ENCODE measurements around the gene ACVR1. TPM values are rescaled to one million over a fixed set of nuclear protein-coding genes. Genes with fewer than 3 reads are reported as not detected.

Gene ACVR1
- total and polyA plus RNA-seq, 2 experiments from 2014 or later: 8.9 to 21.5 TPM

- Histone ChIP-seq H2AFZ (no peak overlapping the region), H3K36me3 (ENCODE audit: insufficient read depth) (no peaks in the 10 kb centered on the region), H3K9me2 (ENCODE audit: insufficient read depth) (no peaks in the 10 kb centered on the region), H3K4me2 (no peak overlapping the region), H3K4me3 (no peak overlapping the region), H3K79me2 (replicated peaks; ENCODE audit: insufficient read depth) (no peaks in the 10 kb centered on the region; the same call in 1 of the 2 replicates), H3K27me3 (ENCODE audit: insufficient read depth) (no peaks in the 10 kb centered on the region), H3K27ac (ENCODE audit: low read depth) (no peak overlapping the region), H3K4me1 (ENCODE audit: insufficient read depth) (peaks cover 21% of the 10 kb centered on the region), H3F3A (replicated peaks; ENCODE audit: low read depth) (no peaks in the 10 kb centered on the region), H4K20me1 (replicated peaks; ENCODE audit: insufficient read depth) (no peaks in the 10 kb centered on the region)
- H3K4me1 Mint-ChIP-seq: peaks cover 31% of the 10 kb centered on the region
- ATAC-seq (no peak), DNase-seq (ENCODE audit: low spot score) (no peak)
- H3K9me3 Mint-ChIP-seq: no peaks in the 10 kb centered on the region
- H3K4me3 Mint-ChIP-seq: no peak overlapping the region
- H3K27ac Mint-ChIP-seq: no peak overlapping the region
- H3K36me3 Mint-ChIP-seq (ENCODE audit: low read depth): peaks cover 15% of the 10 kb centered on the region; the same call in 2 of the 3 replicates
- H3K27me3 Mint-ChIP-seq (ENCODE audit: insufficient read depth, low read depth, poor library complexity): peaks cover 2% of the 10 kb centered on the region
- TF ChIP-seq STAT1 (IDR thresholded peaks at IDR 0.05; ENCODE audit: unreplicated experiment) (no peak), JUNB (IDR thresholded peaks at IDR 0.05; ENCODE audit: unreplicated experiment) (no peak), ZNF462 (CRISPR knock-in tag; IDR thresholded peaks at IDR 0.05) (no peak), POLR2AphosphoS5 (IDR thresholded peaks at IDR 0.05; ENCODE audit: low read depth) (no peak), CTCF (conservative IDR thresholded peaks at IDR 0.05; ENCODE audit: low read depth in 2 of 2) (no peak), NANOG (IDR thresholded peaks at IDR 0.05; ENCODE audit: borderline replicate concordance) (no peak), ZNF114 (CRISPR knock-in tag; IDR thresholded peaks at IDR 0.05) (no peak), CREB1 (CRISPR knock-in tag; IDR thresholded peaks at IDR 0.05; ENCODE audit: low read depth) (no peak), EZH2 (IDR thresholded peaks at IDR 0.05; ENCODE audit: low read depth, unreplicated experiment) (no peak), EZH2phosphoT487 (IDR thresholded peaks at IDR 0.05; ENCODE audit: unreplicated experiment) (no peak), ZNF331 (CRISPR knock-in tag; IDR thresholded peaks at IDR 0.05; ENCODE audit: low read depth) (no peak), ETS1 (IDR thresholded peaks at IDR 0.05) (no peak)
- TF ChIP-seq, protein P1, sequence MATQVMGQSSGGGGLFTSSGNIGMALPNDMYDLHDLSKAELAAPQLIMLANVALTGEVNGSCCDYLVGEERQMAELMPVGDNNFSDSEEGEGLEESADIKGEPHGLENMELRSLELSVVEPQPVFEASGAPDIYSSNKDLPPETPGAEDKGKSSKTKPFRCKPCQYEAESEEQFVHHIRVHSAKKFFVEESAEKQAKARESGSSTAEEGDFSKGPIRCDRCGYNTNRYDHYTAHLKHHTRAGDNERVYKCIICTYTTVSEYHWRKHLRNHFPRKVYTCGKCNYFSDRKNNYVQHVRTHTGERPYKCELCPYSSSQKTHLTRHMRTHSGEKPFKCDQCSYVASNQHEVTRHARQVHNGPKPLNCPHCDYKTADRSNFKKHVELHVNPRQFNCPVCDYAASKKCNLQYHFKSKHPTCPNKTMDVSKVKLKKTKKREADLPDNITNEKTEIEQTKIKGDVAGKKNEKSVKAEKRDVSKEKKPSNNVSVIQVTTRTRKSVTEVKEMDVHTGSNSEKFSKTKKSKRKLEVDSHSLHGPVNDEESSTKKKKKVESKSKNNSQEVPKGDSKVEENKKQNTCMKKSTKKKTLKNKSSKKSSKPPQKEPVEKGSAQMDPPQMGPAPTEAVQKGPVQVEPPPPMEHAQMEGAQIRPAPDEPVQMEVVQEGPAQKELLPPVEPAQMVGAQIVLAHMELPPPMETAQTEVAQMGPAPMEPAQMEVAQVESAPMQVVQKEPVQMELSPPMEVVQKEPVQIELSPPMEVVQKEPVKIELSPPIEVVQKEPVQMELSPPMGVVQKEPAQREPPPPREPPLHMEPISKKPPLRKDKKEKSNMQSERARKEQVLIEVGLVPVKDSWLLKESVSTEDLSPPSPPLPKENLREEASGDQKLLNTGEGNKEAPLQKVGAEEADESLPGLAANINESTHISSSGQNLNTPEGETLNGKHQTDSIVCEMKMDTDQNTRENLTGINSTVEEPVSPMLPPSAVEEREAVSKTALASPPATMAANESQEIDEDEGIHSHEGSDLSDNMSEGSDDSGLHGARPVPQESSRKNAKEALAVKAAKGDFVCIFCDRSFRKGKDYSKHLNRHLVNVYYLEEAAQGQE (IDR thresholded peaks at IDR 0.05; ENCODE audit: unreplicated experiment): no peak
Measured at GRCh38 chr2:157779794-157780193, 96.3 kb downstream of the ACVR1 start.

All from GM23338 (cell line).